ENCODE measurements around the gene RTN1. TPM values are rescaled to one million over a fixed set of nuclear protein-coding genes. Genes with fewer than 3 reads are reported as not detected.
A peak's percentile ranks its signal among the peaks of the same experiment; 100 is the strongest.

RTN1 gene
- total RNA-seq, 1 donor from 2014 or later = 0.65 TPM

- ATAC-seq (no peak), DNase-seq (ENCODE audit: low spot score) (no peak)
Observed at GRCh38 chr14:59634617-59635016, 236.0 kb downstream of the RTN1 start.

GRCh38 chr14:59633486-59633885 lies 237.1 kb downstream of the RTN1 start:
- DNase-seq (ENCODE audit: low spot score) = no peak
- no peak for ATAC-seq

- peak; percentile 87 for ATAC-seq
- DNase-seq (ENCODE audit: low spot score) = no peak
Observed at GRCh38 chr14:59632381-59632780, 238.2 kb downstream of the RTN1 start.

- DNase-seq (ENCODE audit: low spot score) = no peak
Observed at GRCh38 chr14:59631237-59631636, 239.3 kb downstream of the RTN1 start.

GRCh38 chr14:59630288-59630963 lies 240.2 kb downstream of the RTN1 start:
- DNase-seq (ENCODE audit: low spot score) (no peak), ATAC-seq (peak; percentile 49)

More at GRCh38 chr14:59631237-59631636, 239.3 kb downstream of the RTN1 start:
- ATAC-seq = peak; percentile 64

- DNase-seq (ENCODE audit: low spot score) = no peak
- no peak for ATAC-seq
Observed at GRCh38 chr14:59629444-59630287, 240.9 kb downstream of the RTN1 start.

- no peak for DNase-seq (ENCODE audit: low spot score)
- no peak for ATAC-seq
Observed at GRCh38 chr14:59627011-59627520, 243.5 kb downstream of the RTN1 start.

GRCh38 chr14:59622631-59623030 lies 247.9 kb downstream of the RTN1 start:
- DNase-seq (ENCODE audit: low spot score) = no peak
- ATAC-seq = no peak

- ATAC-seq (no peak), DNase-seq (ENCODE audit: low spot score) (no peak)
Observed at GRCh38 chr14:59619061-59619460, 251.5 kb downstream of the RTN1 start.

- ATAC-seq = no peak
Observed at GRCh38 chr14:59601056-59601455, 269.5 kb downstream of the RTN1 start.

GRCh38 chr14:59600211-59600945 lies 270.2 kb downstream of the RTN1 start:
- ATAC-seq (no peak), DNase-seq (ENCODE audit: low spot score) (no peak)

More at GRCh38 chr14:59601056-59601455, 269.5 kb downstream of the RTN1 start:
- DNase-seq (ENCODE audit: low spot score) = no peak

- ATAC-seq = peak; percentile 69
- DNase-seq (ENCODE audit: low spot score) = peak; percentile 51
Observed at GRCh38 chr14:59595071-59595470, 275.5 kb downstream of the RTN1 start.

GRCh38 chr14:59591641-59592370 lies 278.8 kb downstream of the RTN1 start:
- DNase-seq (ENCODE audit: low spot score) (no peak), ATAC-seq (no peak)

GRCh38 chr14:59588101-59588500 lies 282.5 kb downstream of the RTN1 start:
- ATAC-seq = no peak
- DNase-seq (ENCODE audit: low spot score) = no peak

GRCh38 chr14:59585891-59586554 lies 284.6 kb downstream of the RTN1 start:
- no peak for ATAC-seq
- no peak for DNase-seq (ENCODE audit: low spot score)

- ATAC-seq = no peak
- DNase-seq (ENCODE audit: low spot score) = no peak
Observed at GRCh38 chr14:59583755-59584154, 286.8 kb downstream of the RTN1 start.

- no peak for DNase-seq (ENCODE audit: low spot score)
- ATAC-seq = no peak
Observed at GRCh38 chr14:59582845-59583509, 287.6 kb downstream of the RTN1 start.

- no peak for ATAC-seq
- DNase-seq (ENCODE audit: low spot score) = no peak
Observed at GRCh38 chr14:59582161-59582560, 288.4 kb downstream of the RTN1 start.

- ATAC-seq (no peak), DNase-seq (ENCODE audit: low spot score) (no peak)
Observed at GRCh38 chr14:59580911-59581310, 289.7 kb downstream of the RTN1 start.
